H1 (cell line): ENCODE measurements around the gene NUDCD2. TPM values are rescaled to one million over a fixed set of nuclear protein-coding genes. Genes with fewer than 3 reads are reported as not detected.

Experiments used
- CTBP2 ChIP-seq: IDR thresholded peaks from 2 replicates; pipeline ENCODE4 v1.7.0; 2011; ENCODE audit warnings: borderline replicate concordance, mild to moderate bottlenecking, moderate library complexity, mixed read lengths, low read length; ENCODE audit not compliant: insufficient read depth, insufficient read length
- polyA plus RNA-seq, 7 experiments: library from polyadenylated mRNA; depleted of rRNA in 3 of 7; stranded (reverse) in 5 of 7; unstranded in 2 of 7; fragments of >200 nt in 5 of 7; fragments of 200-250 nt in 2 of 7; gene quantifications; 1 replicate in 5 of 7; 2 replicates in 1 of 7; 4 replicates in 1 of 7; pipeline versions ENCODE4 v1.2.1 to v1.2.3, GENCODE V29; 2011 to 2013; ENCODE audit warnings: missing spikeins in 2 of 7, mixed read lengths in 2 of 7
- total RNA-seq: library from RNA; stranded (reverse); fragmentation: NEBNext Ultra II Directional; extraction: Animal tissue kit (Norgen Biotek cat#: 25700); gene quantifications from 2 replicates; pipeline ENCODE4 v1.2.1, GENCODE V29; 2021

The NUDCD2 gene
- total and polyA plus RNA-seq, 2 of the 8 experiments (the other 6 are each of a cell fraction or from before 2014, with no cell fraction given): 12.2 to 59.5 TPM

GRCh38 chr5:163434401-163434866 lies 25.5 kb downstream of the NUDCD2 start (continued):
- TF ChIP-seq CTBP2: no peak
